WTC11 (cell line): ENCODE measurements around the gene DPP8.

Experiments
- ATF1 ChIP-seq: sonication (generic); formaldehyde crosslinking; IDR thresholded peaks from 2 replicates; pipeline ENCODE4 v1.8.1; 2023; ENCODE audit warnings: mild to moderate bottlenecking, moderate library complexity, missing genetic modification reagents
- ESRRA ChIP-seq: sonication (generic); formaldehyde crosslinking; IDR thresholded peaks from 2 replicates; pipeline ENCODE4 v1.8.1; 2022; ENCODE audit warnings: mild to moderate bottlenecking, missing genetic modification reagents, borderline replicate concordance
- ETV6 ChIP-seq: sonication (generic); formaldehyde crosslinking; IDR thresholded peaks from 2 replicates; pipeline ENCODE4 v1.8.1; 2022; ENCODE audit warnings: mild to moderate bottlenecking, missing genetic modification reagents
- FOXP4 ChIP-seq: sonication (generic); formaldehyde crosslinking; IDR thresholded peaks from 2 replicates; pipeline ENCODE4 v1.8.0; 2022; ENCODE audit warnings: mild to moderate bottlenecking, missing genetic modification reagents
- MYBL2 ChIP-seq: sonication (generic); formaldehyde crosslinking; IDR thresholded peaks from 2 replicates; pipeline ENCODE4 v1.8.1; 2023; ENCODE audit warnings: mild to moderate bottlenecking, moderate library complexity, missing genetic modification reagents
- SP1 ChIP-seq: sonication (generic); formaldehyde crosslinking; conservative IDR thresholded peaks from 2 replicates; pipeline ENCODE4 v1.8.1; 2022; ENCODE audit warnings: missing genetic modification reagents
- TCF7 ChIP-seq: sonication (generic); formaldehyde crosslinking; IDR thresholded peaks from 2 replicates; pipeline ENCODE4 v1.8.0; 2022; ENCODE audit warnings: mild to moderate bottlenecking, low read depth, missing genetic modification reagents, moderate library complexity
- ZNF121 ChIP-seq: sonication (generic); formaldehyde crosslinking; IDR thresholded peaks from 2 replicates; pipeline ENCODE4 v1.8.0; 2023; ENCODE audit warnings: missing genetic modification reagents
- TF ChIP-seq, protein P1 (sequence below): fragments of 200-600 bp; IDR thresholded peaks from 2 replicates; pipeline ENCODE4 v1.8.0; 2022; ENCODE audit warnings: antibody characterized with exemption
- TF ChIP-seq, protein P2 (sequence below): sonication (generic); formaldehyde crosslinking; IDR thresholded peaks from 2 replicates; pipeline ENCODE4 v1.8.1; 2022; ENCODE audit warnings: missing genetic modification reagents, borderline replicate concordance
- TF ChIP-seq, protein P3 (sequence below): sonication (generic); formaldehyde crosslinking; conservative IDR thresholded peaks from 2 replicates; pipeline ENCODE4 v1.8.1; 2022; ENCODE audit warnings: mild to moderate bottlenecking, missing genetic modification reagents

- peak; percentile 77; the same call in 1 of the 2 replicates for TF ChIP-seq ETV6 (CRISPR knock-in tag)
- TF ChIP-seq, protein P1, sequence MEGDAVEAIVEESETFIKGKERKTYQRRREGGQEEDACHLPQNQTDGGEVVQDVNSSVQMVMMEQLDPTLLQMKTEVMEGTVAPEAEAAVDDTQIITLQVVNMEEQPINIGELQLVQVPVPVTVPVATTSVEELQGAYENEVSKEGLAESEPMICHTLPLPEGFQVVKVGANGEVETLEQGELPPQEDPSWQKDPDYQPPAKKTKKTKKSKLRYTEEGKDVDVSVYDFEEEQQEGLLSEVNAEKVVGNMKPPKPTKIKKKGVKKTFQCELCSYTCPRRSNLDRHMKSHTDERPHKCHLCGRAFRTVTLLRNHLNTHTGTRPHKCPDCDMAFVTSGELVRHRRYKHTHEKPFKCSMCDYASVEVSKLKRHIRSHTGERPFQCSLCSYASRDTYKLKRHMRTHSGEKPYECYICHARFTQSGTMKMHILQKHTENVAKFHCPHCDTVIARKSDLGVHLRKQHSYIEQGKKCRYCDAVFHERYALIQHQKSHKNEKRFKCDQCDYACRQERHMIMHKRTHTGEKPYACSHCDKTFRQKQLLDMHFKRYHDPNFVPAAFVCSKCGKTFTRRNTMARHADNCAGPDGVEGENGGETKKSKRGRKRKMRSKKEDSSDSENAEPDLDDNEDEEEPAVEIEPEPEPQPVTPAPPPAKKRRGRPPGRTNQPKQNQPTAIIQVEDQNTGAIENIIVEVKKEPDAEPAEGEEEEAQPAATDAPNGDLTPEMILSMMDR = no peak
- TF ChIP-seq SP1 (CRISPR knock-in tag) = peak; percentile 78
- TF ChIP-seq, protein P2, sequence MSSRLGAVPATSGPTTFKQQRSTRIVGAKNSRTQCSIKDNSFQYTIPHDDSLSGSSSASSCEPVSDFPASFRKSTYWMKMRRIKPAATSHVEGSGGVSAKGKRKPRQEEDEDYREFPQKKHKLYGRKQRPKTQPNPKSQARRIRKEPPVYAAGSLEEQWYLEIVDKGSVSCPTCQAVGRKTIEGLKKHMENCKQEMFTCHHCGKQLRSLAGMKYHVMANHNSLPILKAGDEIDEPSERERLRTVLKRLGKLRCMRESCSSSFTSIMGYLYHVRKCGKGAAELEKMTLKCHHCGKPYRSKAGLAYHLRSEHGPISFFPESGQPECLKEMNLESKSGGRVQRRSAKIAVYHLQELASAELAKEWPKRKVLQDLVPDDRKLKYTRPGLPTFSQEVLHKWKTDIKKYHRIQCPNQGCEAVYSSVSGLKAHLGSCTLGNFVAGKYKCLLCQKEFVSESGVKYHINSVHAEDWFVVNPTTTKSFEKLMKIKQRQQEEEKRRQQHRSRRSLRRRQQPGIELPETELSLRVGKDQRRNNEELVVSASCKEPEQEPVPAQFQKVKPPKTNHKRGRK (CRISPR knock-in tag) = no peak
- no peak for TF ChIP-seq ATF1 (CRISPR knock-in tag)
- TF ChIP-seq, protein P3, sequence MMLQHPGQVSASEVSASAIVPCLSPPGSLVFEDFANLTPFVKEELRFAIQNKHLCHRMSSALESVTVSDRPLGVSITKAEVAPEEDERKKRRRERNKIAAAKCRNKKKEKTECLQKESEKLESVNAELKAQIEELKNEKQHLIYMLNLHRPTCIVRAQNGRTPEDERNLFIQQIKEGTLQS = no peak
- no peak for TF ChIP-seq ZNF121 (CRISPR knock-in tag)
- TF ChIP-seq TCF7 (CRISPR knock-in tag) = no peak
- TF ChIP-seq FOXP4 (CRISPR knock-in tag) = peak; percentile 85; the same call in 1 of the 2 replicates
- TF ChIP-seq ESRRA (CRISPR knock-in tag) = no peak
- TF ChIP-seq MYBL2 = no peak
These were observed 102.5 kb downstream of the DPP8 start for GRCh38 chr15:65414841-65415621.
